OCI-LY1 (cell line): Measurements from ENCODE around the gene SOX13.

Experiments
- H2AFZ ChIP-seq: fragments of 200-600 bp; sonication (generic), shearing (Covaris generic); 2 replicates; pipeline ENCODE4 v1.6.0; 2014; ENCODE audit warnings: antibody characterized with exemption, mild to moderate bottlenecking, low read length
- H3F3A ChIP-seq: fragments of 200-600 bp; sonication (generic), shearing (Covaris generic); 2 replicates; pipeline ENCODE4 v1.6.0; 2014; ENCODE audit warnings: mild to moderate bottlenecking, antibody characterized with exemption, low read length, moderate library complexity; ENCODE audit not compliant: insufficient read depth
- H3K27ac ChIP-seq: fragments of 200-600 bp; sonication (generic); 2 replicates; pipeline ENCODE4 v1.5.1; 2014; ENCODE audit warnings: low read length, mixed run types, mild to moderate bottlenecking, low read depth; ENCODE audit not compliant: poor library complexity, severe bottlenecking
- H3K27me3 ChIP-seq: fragments of 200-600 bp; sonication (generic); 2 replicates; pipeline ENCODE4 v1.6.0; 2014; ENCODE audit warnings: antibody characterized with exemption, mild to moderate bottlenecking, low read length, moderate library complexity; ENCODE audit not compliant: insufficient read depth
- H3K36me3 ChIP-seq: fragments of 200-600 bp; sonication (generic); 2 replicates; pipeline ENCODE4 v1.6.1; 2014; ENCODE audit warnings: mild to moderate bottlenecking, antibody characterized with exemption, low read length, moderate library complexity, mixed read lengths; ENCODE audit not compliant: insufficient read depth
- H3K4me1 ChIP-seq: fragments of 200-600 bp; sonication (generic); 2 replicates; pipeline ENCODE4 v1.5.1; 2014; ENCODE audit warnings: mild to moderate bottlenecking, low read length, moderate library complexity; ENCODE audit not compliant: insufficient read depth, severe bottlenecking
- H3K4me2 ChIP-seq: fragments of 200-600 bp; sonication (generic), shearing (Covaris generic); 2 replicates; pipeline ENCODE4 v1.6.1; 2014; ENCODE audit warnings: low read length
- H3K4me3 ChIP-seq: fragments of 200-600 bp; sonication (generic); 2 replicates; pipeline ENCODE4 v1.5.1; 2014; ENCODE audit warnings: low read length, low read depth, mild to moderate bottlenecking, mixed read lengths; ENCODE audit not compliant: poor library complexity, severe bottlenecking
- H3K79me2 ChIP-seq: fragments of 200-600 bp; shearing (Covaris generic); 2 replicates; pipeline ENCODE4 v1.6.1; 2016; ENCODE audit warnings: mixed run types, low read length, mixed read lengths; ENCODE audit not compliant: insufficient read depth
- H3K9ac ChIP-seq: fragments of 200-600 bp; sonication (generic), shearing (Covaris generic); 2 replicates; pipeline ENCODE4 v1.6.1; 2014; ENCODE audit warnings: mild to moderate bottlenecking, low read length, mixed read lengths
- H3K9me2 ChIP-seq: fragments of 200-600 bp; sonication (generic), shearing (Covaris generic); 2 replicates; pipeline ENCODE4 v1.6.1; 2014; ENCODE audit warnings: low read depth, mild to moderate bottlenecking, low read length, mixed read lengths
- H3K9me3 ChIP-seq: fragments of 200-600 bp; shearing (Covaris generic); 2 replicates; pipeline ENCODE4 v1.6.1; 2014; ENCODE audit warnings: low read length, mixed read lengths
- H4K20me1 ChIP-seq: fragments of 200-600 bp; sonication (generic), shearing (Covaris generic); 2 replicates; pipeline ENCODE4 v1.6.0; 2016; ENCODE audit warnings: mild to moderate bottlenecking, low read length; ENCODE audit not compliant: insufficient read depth
- CTCF ChIP-seq: fragments of 200-600 bp; sonication (generic), shearing (Covaris generic); IDR thresholded peaks from 2 replicates; pipeline ENCODE4 v1.5.1; 2017; ENCODE audit warnings: mild to moderate bottlenecking, antibody characterized with exemption, low read length, moderate library complexity, mixed read lengths
- EZH2 ChIP-seq: fragments of 200-600 bp; sonication (generic), shearing (Covaris generic); IDR thresholded peaks from 2 replicates; pipeline ENCODE4 v1.8.0; 2017; ENCODE audit warnings: borderline replicate concordance, mixed run types, mild to moderate bottlenecking, antibody characterized with exemption, low read length, moderate library complexity, mixed read lengths

SOX13 gene

DNA sequence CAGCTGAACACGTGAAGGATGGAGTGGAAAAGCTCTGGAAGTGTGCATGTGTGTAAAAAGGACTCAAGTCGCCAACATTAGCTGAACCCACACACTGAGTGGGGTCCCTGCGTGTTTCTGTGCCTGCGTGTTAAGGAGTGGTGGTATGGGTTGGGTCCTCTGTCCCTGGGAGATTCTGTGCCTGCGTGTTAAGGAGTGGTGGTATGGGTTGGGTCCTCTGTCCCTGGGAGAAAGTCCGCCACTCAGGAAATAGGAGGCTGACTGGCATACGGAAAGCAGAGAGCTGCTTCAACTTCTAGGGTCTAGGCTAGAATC, 7.0 kb upstream of the SOX13 start:
- H3K79me2 ChIP-seq = no peaks in the 10 kb centered on the region
- no peak overlapping the region for H3K27ac ChIP-seq
- no peak overlapping the region for H3K9ac ChIP-seq
- no peak overlapping the region for H3K4me3 ChIP-seq
- H3K9me2 ChIP-seq = no peaks in the 10 kb centered on the region
- no peaks in the 10 kb centered on the region for H4K20me1 ChIP-seq
- no peaks in the 10 kb centered on the region for H3K4me1 ChIP-seq
- no peak overlapping the region for H2AFZ ChIP-seq
- H3K36me3 ChIP-seq = no peaks in the 10 kb centered on the region; the same call in 1 of the 2 replicates
- no peaks in the 10 kb centered on the region for H3F3A ChIP-seq
- no peaks in the 10 kb centered on the region for H3K27me3 ChIP-seq
- TF ChIP-seq EZH2 (no peak), CTCF (no peak)
- no peaks in the 10 kb centered on the region for H3K9me3 ChIP-seq
- no peak overlapping the region for H3K4me2 ChIP-seq

- no peak for TF ChIP-seq CTCF
- TF ChIP-seq EZH2 = no peak
- Histone ChIP-seq H3K9me2 (no peaks in the 10 kb centered on the region), H3K79me2 (no peaks in the 10 kb centered on the region), H3K4me3 (no peak overlapping the region), H3F3A (no peaks in the 10 kb centered on the region), H3K9ac (no peak overlapping the region), H3K36me3 (no peaks in the 10 kb centered on the region; the same call in 1 of the 2 replicates), H3K4me2 (no peak overlapping the region), H2AFZ (no peak overlapping the region), H3K27ac (no peak overlapping the region), H3K9me3 (no peaks in the 10 kb centered on the region), H4K20me1 (no peaks in the 10 kb centered on the region), H3K4me1 (no peaks in the 10 kb centered on the region), H3K27me3 (no peaks in the 10 kb centered on the region)
Measured at GRCh38 chr1:204067935-204068334, 5.0 kb upstream of the SOX13 start.

GRCh38 chr1:204069887-204070286, 3.0 kb upstream of the SOX13 start:
- Histone ChIP-seq H3K4me3 (no peak overlapping the region), H3F3A (no peaks in the 10 kb centered on the region), H3K27me3 (no peaks in the 10 kb centered on the region), H3K79me2 (no peaks in the 10 kb centered on the region), H3K9me3 (no peaks in the 10 kb centered on the region), H3K9ac (no peak overlapping the region), H3K4me1 (no peaks in the 10 kb centered on the region), H3K36me3 (no peaks in the 10 kb centered on the region; the same call in 1 of the 2 replicates), H4K20me1 (no peaks in the 10 kb centered on the region), H3K4me2 (no peak overlapping the region), H3K9me2 (no peaks in the 10 kb centered on the region), H3K27ac (no peak overlapping the region), H2AFZ (no peak overlapping the region)
- no peak for TF ChIP-seq EZH2
- no peak for TF ChIP-seq CTCF
